Spinal cord (tissue), 10 donors: ENCODE measurements around the gene C2orf66. TPM values are rescaled to one million over a fixed set of nuclear protein-coding genes. Genes with fewer than 3 reads are reported as not detected.

Experiments
- DNase-seq, 6 donors: peaks; one replicate each; pipeline versions ENCODE4 v3.0.0 to v3.0.0-alpha.2; 2013 to 2015; ENCODE audit warnings: low spot score in 6 of 6, low read depth in 4 of 6
- H3K27ac ChIP-seq: one replicate; pipeline ENCODE4 v1.5.1; 2013; ENCODE audit warnings: low read depth, low read length, control low read depth
- H3K27me3 ChIP-seq: one replicate; pipeline ENCODE4 v1.6.1; 2013; ENCODE audit warnings: low read length; ENCODE audit not compliant: control insufficient read depth, insufficient read depth
- H3K36me3 ChIP-seq: one replicate; pipeline ENCODE4 v1.6.1; 2013; ENCODE audit warnings: low read length; ENCODE audit not compliant: control insufficient read depth, insufficient read depth
- H3K4me1 ChIP-seq: one replicate; pipeline ENCODE4 v1.6.1; 2013; ENCODE audit warnings: low read length; ENCODE audit not compliant: control insufficient read depth, insufficient read depth
- H3K4me3 ChIP-seq: one replicate; pipeline ENCODE4 v1.5.1; 2013; ENCODE audit warnings: low read depth, low read length, control low read depth
- H3K9me3 ChIP-seq: one replicate; pipeline ENCODE4 v1.6.1; 2013; ENCODE audit warnings: low read length; ENCODE audit not compliant: control insufficient read depth, insufficient read depth
- WGBS: methylation state at CpG from one replicate; pipeline ENCODE4 v1.1.5; 2013; ENCODE audit warnings: missing lambda C conversion rate; ENCODE audit not compliant: insufficient coverage; 5-methylcytosine and 5-hydroxymethylcytosine counted together
- polyA plus RNA-seq, 2 donors: library from polyadenylated mRNA; unstranded; fragments of 120-200 nt; gene quantifications; one replicate each; pipeline ENCODE4 v1.2.1, GENCODE V29; 2013; ENCODE audit not compliant: insufficient read length in 2 of 2
- small RNA-seq: library from RNA; depleted of rRNA; stranded (forward); fragments of <200 nt; gene quantifications from one replicate; pipeline ENCODE3, GENCODE V24; 2014; ENCODE audit warnings: low replicate concordance
- total RNA-seq, 2 donors: library from RNA; depleted of rRNA in 1 of 2; stranded (reverse); fragments of 120-200 nt in 1 of 2; fragments of >200 nt in 1 of 2; gene quantifications; one replicate each; pipeline versions ENCODE4 v1.2.3 to v1.2.4, GENCODE V29; 2013 to 2014
- donor health status: healthy.

Gene C2orf66
- total and polyA plus RNA-seq, 4 donors = 0.28 to 3.0 (median 1.7) TPM

DNA sequence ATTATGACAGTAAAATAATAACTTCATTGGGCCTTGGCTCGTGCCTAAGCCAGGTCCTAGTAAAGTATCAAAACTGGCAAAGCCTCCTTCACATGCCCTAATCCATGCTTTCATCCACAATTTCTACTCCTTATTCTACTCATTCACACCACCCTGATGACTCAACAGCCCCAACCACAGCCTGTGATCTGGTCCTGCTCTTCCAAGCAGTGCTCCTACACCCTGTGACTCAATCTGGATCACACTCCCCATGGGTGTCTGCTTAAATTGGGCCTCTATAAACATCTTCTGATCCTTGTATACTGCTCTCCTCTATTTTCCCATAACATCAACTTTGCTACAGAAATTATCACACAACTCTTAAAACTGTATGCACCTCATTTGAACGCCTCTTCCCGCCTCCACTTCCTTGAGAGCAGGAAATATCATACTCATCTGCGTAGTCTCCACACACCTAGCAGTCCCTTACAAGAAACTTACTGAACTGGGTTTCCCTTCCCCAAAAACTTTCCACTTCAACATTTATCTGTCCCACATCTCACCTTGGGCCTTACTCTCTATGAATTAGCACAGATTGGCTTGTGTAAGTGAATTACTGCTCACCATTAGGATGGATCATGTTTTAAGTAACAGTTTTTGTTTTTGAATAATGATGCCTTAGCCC is 25.6 kb downstream of the C2orf66 start:
- Histone ChIP-seq H3K27me3 (no peaks in the 10 kb centered on the region), H3K4me1 (no peaks in the 10 kb centered on the region), H3K27ac (no peak overlapping the region), H3K36me3 (peaks cover 12% of the 10 kb centered on the region), H3K9me3 (no peaks in the 10 kb centered on the region), H3K4me3 (no peak overlapping the region)
- 97% methylated on average over 3 of the region's 4 CpGs for WGBS
- DNase-seq = no peak

DNA sequence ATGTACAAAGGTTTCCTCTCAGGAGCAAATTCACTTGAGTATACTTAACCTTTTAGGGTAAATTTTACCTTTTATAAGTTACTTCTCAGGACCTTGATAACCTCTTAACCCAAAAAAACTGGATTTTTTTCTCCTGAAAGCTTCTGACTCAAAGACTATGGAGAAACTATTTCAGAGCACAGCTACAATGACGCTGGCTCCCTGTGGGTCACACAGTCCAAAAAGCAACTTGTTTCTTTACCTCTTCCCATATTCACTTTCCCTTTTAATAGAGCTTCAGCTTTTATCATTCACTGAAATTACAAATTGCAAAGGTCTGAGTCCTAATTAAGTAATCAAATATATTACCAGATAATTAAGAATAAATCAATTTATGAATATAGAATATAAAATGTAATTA is 42.1 kb downstream of the C2orf66 start:
- Histone ChIP-seq H3K36me3 (peaks cover 10% of the 10 kb centered on the region), H3K27me3 (no peaks in the 10 kb centered on the region), H3K27ac (no peak overlapping the region), H3K9me3 (no peaks in the 10 kb centered on the region), H3K4me3 (no peak overlapping the region), H3K4me1 (no peaks in the 10 kb centered on the region)
- WGBS = 75% methylated on average over 1 of the region's 1 CpG
- DNase-seq = no peak

- no peaks in the 10 kb centered on the region for H3K27me3 ChIP-seq
Observed at GRCh38 chr2:196759378-196759706, 49.8 kb downstream of the C2orf66 start.

GRCh38 chr2:196758474-196759377 is 50.4 kb downstream of the C2orf66 start:
- WGBS = 88% methylated on average over 1 of the region's 3 CpGs
- H3K27ac ChIP-seq = no peak overlapping the region
- H3K36me3 ChIP-seq = no peaks in the 10 kb centered on the region
- peak in 2 of 6 donors; percentile 44 to 70 for DNase-seq
- H3K4me3 ChIP-seq = no peak overlapping the region
- H3K4me1 ChIP-seq = no peaks in the 10 kb centered on the region
- H3K9me3 ChIP-seq = no peaks in the 10 kb centered on the region
- H3K27me3 ChIP-seq = no peaks in the 10 kb centered on the region

More at GRCh38 chr2:196759378-196759706, 49.8 kb downstream of the C2orf66 start:
- Histone ChIP-seq H3K4me3 (no peak overlapping the region), H3K9me3 (no peaks in the 10 kb centered on the region), H3K36me3 (no peaks in the 10 kb centered on the region), H3K4me1 (no peaks in the 10 kb centered on the region), H3K27ac (no peak overlapping the region)
- WGBS = 82% methylated on average over 3 of the region's 5 CpGs
- no peak for DNase-seq

Small RNAs within 50 kb of the gene (small RNA-seq; reads per million reads assigned to genes)
- gene AC012486.1 = not detected

Other genes with a start within 250 kb of the C2orf66 start
- gene HECW2, start 215.8 kb downstream of the C2orf66 start, total RNA-seq = 10 to 100 TPM; 23.4 to 39.4 TPM
- gene HECW2, start 215.8 kb downstream of the C2orf66 start, polyA plus RNA-seq = 10 to 100 TPM; 11.5 to 14.3 TPM
- 10 to 100 TPM in 1 of 2 donors, 1 to 10 TPM in 1; 7.8 to 10.2 TPM for gene CCDC150, start 169.6 kb downstream of the C2orf66 start, total RNA-seq
- 1 to 10 TPM; 6.8 to 7.9 TPM for gene CCDC150, start 169.6 kb downstream of the C2orf66 start, polyA plus RNA-seq
- 10 to 100 TPM; 43.2 to 49.0 TPM for gene GTF3C3, start 9.7 kb downstream of the C2orf66 start, total RNA-seq
- gene GTF3C3, start 9.7 kb downstream of the C2orf66 start, polyA plus RNA-seq = 10 to 100 TPM; 29.9 to 31.1 TPM
- 10 to 100 TPM; 23.0 to 82.4 TPM for gene PGAP1, start 117.4 kb upstream of the C2orf66 start, total RNA-seq
- gene PGAP1, start 117.4 kb upstream of the C2orf66 start, polyA plus RNA-seq = 10 to 100 TPM; 29.0 to 30.6 TPM